Uterus (tissue), 4 donors: Measurements from ENCODE around the gene ST6GALNAC5. TPM values are rescaled to one million over a fixed set of nuclear protein-coding genes. Genes with fewer than 3 reads are reported as not detected.

Experiments used
- DNase-seq, 2 donors: peaks; one replicate each; pipeline ENCODE4 v3.0.0-alpha.2; 2019 to 2020
- H3K27ac ChIP-seq, 2 donors: fragments of 200-600 bp; sonication (generic); 1 replicate in 1 of 2; 2 replicates in 1 of 2; pipeline ENCODE4 v1.5.1; 2016 to 2018
- H3K27me3 ChIP-seq, 2 donors: fragments of 200-600 bp; sonication (generic); one replicate each; pipeline ENCODE4 v1.5.1; 2018 to 2019; ENCODE audit warnings: control low read depth in 1 of 2
- H3K36me3 ChIP-seq, 2 donors: fragments of 200-600 bp; sonication (generic); one replicate each; pipeline ENCODE4 v1.5.1; 2019; ENCODE audit warnings: control low read depth in 1 of 2
- H3K4me1 ChIP-seq, 2 donors: fragments of 200-600 bp; sonication (generic); one replicate each; pipeline ENCODE4 v1.5.1; 2018 to 2019; ENCODE audit warnings: control low read depth in 1 of 2
- H3K4me3 ChIP-seq, 2 donors: fragments of 200-600 bp; sonication (generic); 1 replicate in 1 of 2; 2 replicates in 1 of 2; pipeline ENCODE4 v1.5.1; 2018 to 2019; ENCODE audit warnings: mild to moderate bottlenecking in 1 of 2
- H3K9me3 ChIP-seq, 2 donors: fragments of 200-600 bp; sonication (generic); one replicate each; pipeline ENCODE4 v1.5.1; 2019; ENCODE audit warnings: control low read depth in 1 of 2
- POLR2A ChIP-seq, 2 donors: fragments of 450-650 bp; IDR thresholded peaks; one replicate each; pipeline ENCODE4 v1.6.1; 2016; ENCODE audit warnings: antibody characterized with exemption in 2 of 2, mild to moderate bottlenecking in 1 of 2, moderate library complexity in 1 of 2
- intact Hi-C: fragments of 100-400 bp; cut with DNase I; formaldehyde crosslinking; loops from one replicate; pipeline ENCODE4 v1.15.1; 2023; ENCODE audit warnings: low total_unique reads
- total RNA-seq, 4 donors: library from RNA; depleted of rRNA in 3 of 4; stranded (reverse); fragments of >200 nt in 3 of 4; gene quantifications; one replicate each; pipeline versions ENCODE4 v1.1.0 to v1.2.4, GENCODE V29; 2014 to 2023
- TF ChIP-seq, protein P1 (sequence below), 4 experiments: fragments of 200-600 bp in 2 of 4; fragments of 450-650 bp in 2 of 4; sonication (generic) in 2 of 4; IDR thresholded peaks; one replicate each; pipeline ENCODE4 v1.5.1; 2016 to 2019; ENCODE audit warnings: antibody characterized with exemption in 4 of 4, mild to moderate bottlenecking in 2 of 4, moderate library complexity in 1 of 4
- donor health status: DM: yes; HTN: yes; CAD: no.

The ST6GALNAC5 gene
- total RNA-seq, 4 donors from 2014 or later, result 1.4 to 6.4 TPM; not detected in 2

DNA sequence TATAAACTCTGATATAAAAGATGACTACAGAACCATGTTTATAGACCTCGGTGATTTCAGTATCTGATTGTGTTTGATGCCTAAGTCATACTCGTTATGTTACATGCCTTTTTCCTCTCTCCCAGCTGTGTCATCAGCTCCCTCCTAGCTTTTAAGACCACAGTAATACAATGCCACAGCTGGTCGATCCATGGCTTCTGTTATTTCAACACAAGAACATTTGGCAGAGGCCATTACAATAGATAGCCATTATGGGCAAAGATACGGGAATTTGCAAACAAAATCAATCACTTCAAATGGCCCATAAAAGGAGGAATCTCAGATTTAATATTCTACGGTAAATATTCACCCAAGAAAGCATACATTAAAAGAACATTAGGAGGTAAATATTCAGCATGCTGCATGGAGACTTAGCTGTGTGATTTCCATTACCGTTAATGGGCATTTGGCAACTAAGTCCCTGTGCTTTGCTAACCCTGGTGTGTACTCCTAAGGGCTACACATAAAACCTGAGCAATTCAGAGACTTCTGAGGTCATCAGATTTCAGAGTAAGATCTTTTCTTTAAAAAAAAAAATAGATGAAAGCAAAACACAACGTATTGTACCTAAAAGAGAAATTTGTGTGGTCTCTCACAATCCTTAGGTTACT lies 198.5 kb downstream of the ST6GALNAC5 start:
- no peak overlapping the region for H3K4me3 ChIP-seq
- intact Hi-C loops, result no loop called here
- H3K9me3 ChIP-seq, result no peaks in the 10 kb centered on the region
- H3K4me1 ChIP-seq, result no peaks in the 10 kb centered on the region
- H3K27ac ChIP-seq, result no peak overlapping the region
- H3K27me3 ChIP-seq, result no peaks in the 10 kb centered on the region
- no peaks in the 10 kb centered on the region for H3K36me3 ChIP-seq
- no peak for DNase-seq
- TF ChIP-seq, protein P1, sequence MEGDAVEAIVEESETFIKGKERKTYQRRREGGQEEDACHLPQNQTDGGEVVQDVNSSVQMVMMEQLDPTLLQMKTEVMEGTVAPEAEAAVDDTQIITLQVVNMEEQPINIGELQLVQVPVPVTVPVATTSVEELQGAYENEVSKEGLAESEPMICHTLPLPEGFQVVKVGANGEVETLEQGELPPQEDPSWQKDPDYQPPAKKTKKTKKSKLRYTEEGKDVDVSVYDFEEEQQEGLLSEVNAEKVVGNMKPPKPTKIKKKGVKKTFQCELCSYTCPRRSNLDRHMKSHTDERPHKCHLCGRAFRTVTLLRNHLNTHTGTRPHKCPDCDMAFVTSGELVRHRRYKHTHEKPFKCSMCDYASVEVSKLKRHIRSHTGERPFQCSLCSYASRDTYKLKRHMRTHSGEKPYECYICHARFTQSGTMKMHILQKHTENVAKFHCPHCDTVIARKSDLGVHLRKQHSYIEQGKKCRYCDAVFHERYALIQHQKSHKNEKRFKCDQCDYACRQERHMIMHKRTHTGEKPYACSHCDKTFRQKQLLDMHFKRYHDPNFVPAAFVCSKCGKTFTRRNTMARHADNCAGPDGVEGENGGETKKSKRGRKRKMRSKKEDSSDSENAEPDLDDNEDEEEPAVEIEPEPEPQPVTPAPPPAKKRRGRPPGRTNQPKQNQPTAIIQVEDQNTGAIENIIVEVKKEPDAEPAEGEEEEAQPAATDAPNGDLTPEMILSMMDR (IDR thresholded peaks at IDR 0.05), result no peak
- no peak for TF ChIP-seq POLR2A (IDR thresholded peaks at IDR 0.05)

DNA sequence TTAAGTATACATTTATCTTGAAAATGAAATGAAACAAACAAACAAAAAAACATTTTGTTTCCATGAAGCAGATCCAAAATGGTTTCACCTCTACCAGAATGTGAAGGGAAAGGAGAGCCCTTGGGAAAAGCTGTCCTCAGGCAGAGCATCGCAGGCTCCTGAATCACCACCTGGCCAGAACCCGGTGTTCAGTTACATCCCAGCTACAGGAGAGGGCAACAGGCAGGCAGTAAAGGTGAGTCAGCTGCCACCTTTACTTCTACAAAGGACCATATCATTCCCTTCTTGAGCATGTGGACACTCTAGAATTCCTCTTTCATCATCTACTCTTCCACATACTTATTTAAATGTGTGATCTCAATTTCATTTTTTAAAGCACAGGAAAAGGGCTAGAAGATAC lies 200.7 kb downstream of the ST6GALNAC5 start:
- no peak for DNase-seq
- Histone ChIP-seq H3K4me3 (no peak overlapping the region), H3K4me1 (no peaks in the 10 kb centered on the region), H3K36me3 (no peaks in the 10 kb centered on the region), H3K27me3 (no peaks in the 10 kb centered on the region), H3K27ac (no peak overlapping the region), H3K9me3 (no peaks in the 10 kb centered on the region)
- TF ChIP-seq, protein P1 (IDR thresholded peaks at IDR 0.05), result no peak
- TF ChIP-seq POLR2A (IDR thresholded peaks at IDR 0.05), result no peak
- intact Hi-C loops, result no loop called here

GRCh38 chr1:77076759-77077158 lies 209.5 kb downstream of the ST6GALNAC5 start:
- H3K9me3 ChIP-seq, result no peaks in the 10 kb centered on the region
- intact Hi-C loops, result no loop called here
- no peaks in the 10 kb centered on the region for H3K36me3 ChIP-seq
- H3K27ac ChIP-seq, result no peak overlapping the region
- H3K4me3 ChIP-seq, result no peak overlapping the region
- no peak for DNase-seq
- TF ChIP-seq, protein P1 (IDR thresholded peaks at IDR 0.05), result no peak
- no peak for TF ChIP-seq POLR2A (IDR thresholded peaks at IDR 0.05)
- no peaks in the 10 kb centered on the region for H3K4me1 ChIP-seq
- no peaks in the 10 kb centered on the region for H3K27me3 ChIP-seq

DNA sequence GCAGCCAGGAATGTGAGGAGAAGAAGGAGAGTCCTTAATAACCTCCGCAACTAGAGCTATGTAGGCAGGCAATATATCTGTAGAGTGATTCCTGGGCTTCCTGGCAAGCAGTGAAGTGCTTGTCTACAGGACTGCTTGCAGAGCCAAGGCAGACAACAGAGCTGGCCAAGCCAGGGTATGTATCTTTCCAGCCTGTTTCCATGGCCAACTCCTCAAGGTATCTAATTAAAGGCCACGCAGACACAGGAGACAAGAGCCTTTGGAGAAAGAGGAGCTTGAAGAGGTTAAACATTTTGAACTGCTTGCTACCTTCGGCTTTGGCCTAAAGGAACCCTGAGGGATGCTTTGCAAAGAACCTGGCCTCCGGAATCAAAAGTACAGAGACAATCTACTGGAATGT lies 214.6 kb downstream of the ST6GALNAC5 start:
- Histone ChIP-seq H3K36me3 (no peaks in the 10 kb centered on the region), H3K27me3 (no peaks in the 10 kb centered on the region), H3K27ac (no peak overlapping the region), H3K9me3 (no peaks in the 10 kb centered on the region), H3K4me3 (no peak overlapping the region), H3K4me1 (no peaks in the 10 kb centered on the region)
- intact Hi-C loops, result no loop called here
- no peak for TF ChIP-seq POLR2A (IDR thresholded peaks at IDR 0.05)
- TF ChIP-seq, protein P1 (IDR thresholded peaks at IDR 0.05), result no peak
- no peak for DNase-seq

GRCh38 chr1:77084457-77084856 lies 217.2 kb downstream of the ST6GALNAC5 start:
- DNase-seq, result no peak
- intact Hi-C loops, result no loop called here
- no peaks in the 10 kb centered on the region for H3K36me3 ChIP-seq
- H3K27me3 ChIP-seq, result no peaks in the 10 kb centered on the region
- H3K4me3 ChIP-seq, result no peak overlapping the region
- H3K4me1 ChIP-seq, result no peaks in the 10 kb centered on the region
- no peaks in the 10 kb centered on the region for H3K9me3 ChIP-seq
- H3K27ac ChIP-seq, result no peak overlapping the region
- TF ChIP-seq, protein P1 (IDR thresholded peaks at IDR 0.05), result no peak
- TF ChIP-seq POLR2A (IDR thresholded peaks at IDR 0.05), result no peak
